HG03354 (cell line): ENCODE data around the gene VPS41.

Source experiments
- ATAC-seq: cut with Tn5 transposase; IDR thresholded peaks from one replicate; pipeline ENCODE4 v1.9.1; 2021; ENCODE audit warnings: mild to moderate bottlenecking; ENCODE audit not compliant: unreplicated experiment, poor library complexity, severe bottlenecking

Gene VPS41

DNA sequence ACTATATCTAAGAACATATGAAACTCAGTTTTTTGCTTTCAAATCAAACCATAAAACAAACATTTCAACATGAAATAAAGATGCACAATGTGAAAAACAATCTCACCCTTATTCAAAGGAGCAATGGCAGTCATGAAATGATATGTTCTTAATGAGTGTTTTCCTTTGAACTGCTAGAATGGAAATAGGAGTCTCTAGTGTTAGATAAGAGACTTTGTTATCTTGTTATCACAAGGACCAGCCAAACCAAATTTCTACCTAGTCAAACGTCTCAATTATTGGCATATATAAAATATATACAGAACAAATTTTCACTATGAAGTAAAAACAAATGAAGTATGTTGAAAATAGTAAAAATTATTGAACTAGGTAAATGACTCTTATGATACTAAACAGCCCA is 1.2 kb downstream of the VPS41 start:
- ATAC-seq = no peak

DNA sequence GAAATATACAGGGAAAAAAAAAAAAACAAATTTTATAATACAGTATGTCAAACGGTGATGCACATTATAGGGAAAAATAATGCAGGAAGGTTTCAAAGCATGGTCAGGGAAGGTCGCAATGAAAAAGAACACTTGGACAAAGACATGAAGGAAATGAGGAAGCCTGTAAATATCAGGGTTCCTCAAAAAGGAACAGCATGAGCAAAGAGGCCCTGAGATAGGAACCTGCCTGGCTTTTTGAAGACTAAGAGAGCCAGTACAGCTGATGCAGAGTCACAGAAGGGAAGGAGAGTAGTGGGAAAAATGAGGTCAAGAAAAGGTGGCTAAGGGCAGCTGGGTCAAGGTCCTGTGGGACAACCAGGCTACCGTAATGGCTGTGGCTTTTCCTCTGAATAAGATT is 1.9 kb downstream of the VPS41 start:
- ATAC-seq = no peak

DNA sequence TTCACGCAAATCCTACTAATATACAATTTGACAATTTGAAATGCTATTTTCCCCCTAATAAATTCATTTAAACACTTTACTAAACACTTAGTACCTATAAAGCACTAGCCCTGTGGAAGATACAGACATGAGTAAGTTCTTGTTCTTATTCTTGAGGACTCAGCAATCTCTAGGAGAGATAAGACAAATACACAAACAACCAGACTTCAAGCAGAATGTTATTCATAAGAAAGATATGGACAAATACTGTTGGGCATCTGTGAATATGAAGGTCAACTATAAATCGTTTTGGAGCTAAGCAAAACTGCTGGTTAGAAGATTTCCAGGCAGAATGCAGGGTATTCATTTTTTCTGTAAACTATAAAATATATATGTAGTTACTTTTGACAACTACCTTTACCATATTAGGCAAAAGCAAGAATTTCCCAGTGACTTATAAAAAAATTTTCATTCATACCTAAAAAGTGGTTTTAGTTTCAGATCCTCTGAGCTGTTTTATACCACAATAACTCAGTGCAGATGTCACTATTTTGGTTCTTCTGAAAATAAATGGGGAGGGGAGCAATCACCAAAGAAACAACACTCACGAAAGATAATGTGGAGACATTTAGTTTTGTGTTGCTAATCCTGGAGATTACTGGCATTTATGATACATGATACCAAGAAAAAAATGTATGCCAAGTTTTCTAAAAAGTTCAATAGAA is 3.8 kb downstream of the VPS41 start:
- peak; percentile 43 for ATAC-seq

DNA sequence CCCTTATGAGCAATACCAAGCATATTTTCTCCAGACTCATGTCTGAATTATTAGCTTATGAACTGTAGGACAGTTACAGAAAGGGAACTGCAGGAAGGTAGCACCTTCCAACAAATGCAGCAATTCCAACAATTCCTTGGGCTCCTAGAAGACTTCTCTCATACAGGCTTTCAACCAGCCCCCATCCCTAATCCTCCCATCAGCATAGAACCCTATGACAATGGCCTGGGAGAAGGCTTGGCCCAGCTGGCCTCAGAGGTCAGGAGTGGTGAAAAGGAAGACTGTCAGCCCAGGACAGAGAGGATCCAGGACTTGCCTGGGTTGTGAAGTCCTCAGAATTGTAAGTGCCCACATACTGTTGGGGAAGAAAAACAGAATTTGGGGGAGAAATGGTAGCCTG is 5.9 kb downstream of the VPS41 start:
- ATAC-seq = no peak

DNA sequence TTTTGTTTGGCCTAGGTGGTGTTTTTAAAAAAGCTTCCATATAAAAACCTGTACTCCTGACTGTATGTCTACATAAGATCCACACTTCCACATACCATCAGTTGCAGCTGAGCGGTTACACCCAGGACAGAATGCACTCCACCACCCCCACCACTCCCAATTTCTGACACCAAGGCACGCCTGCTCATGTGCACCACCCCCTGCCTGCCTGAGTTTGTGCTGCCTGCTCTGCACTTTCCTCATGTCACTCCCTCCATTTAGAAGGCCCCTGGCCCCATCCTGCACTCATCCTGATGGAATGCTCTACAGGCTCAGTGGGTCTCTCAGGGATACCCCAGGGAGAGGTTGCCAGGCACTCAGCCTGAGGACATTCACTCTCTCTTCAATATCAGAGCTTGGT is 6.5 kb downstream of the VPS41 start:
- ATAC-seq = no peak

DNA sequence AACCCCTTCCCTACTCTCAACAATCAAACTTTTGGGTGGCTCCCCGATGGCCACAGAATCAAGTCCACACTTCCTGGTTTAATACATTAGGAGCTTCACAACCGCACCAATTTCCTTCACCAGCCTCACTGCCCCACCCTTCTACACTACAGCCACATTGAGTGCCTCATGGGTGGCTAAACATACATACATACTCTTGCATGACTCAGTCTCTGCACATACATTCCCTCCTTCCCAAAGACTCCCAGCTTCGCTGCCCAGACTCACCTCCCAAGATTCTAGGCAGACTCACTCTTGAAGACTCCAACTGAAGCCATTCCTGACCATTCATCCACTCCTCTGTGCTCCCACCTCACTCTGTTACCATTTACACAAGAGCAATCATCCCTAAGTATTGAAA is 15.9 kb downstream of the VPS41 start:
- no peak for ATAC-seq

DNA sequence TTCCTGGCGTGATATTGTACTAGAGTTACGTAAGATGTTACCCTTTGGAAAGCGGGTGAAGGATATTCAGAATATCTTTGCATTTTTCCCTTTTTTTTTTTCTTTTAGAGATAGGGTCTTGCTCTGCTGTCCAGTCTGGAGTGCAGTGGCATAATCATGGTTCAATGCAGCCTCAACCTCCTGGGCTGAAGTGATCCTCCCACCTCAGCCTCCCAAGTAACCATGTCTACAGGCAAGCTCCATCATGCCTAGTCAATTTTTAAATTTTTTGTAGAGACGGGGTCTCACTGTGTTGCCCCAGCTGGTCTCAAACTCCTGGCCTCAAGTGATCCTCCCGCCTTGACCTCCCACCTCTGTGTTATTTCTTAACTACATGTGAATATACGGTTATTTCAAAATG is 18.4 kb downstream of the VPS41 start:
- no peak for ATAC-seq

DNA sequence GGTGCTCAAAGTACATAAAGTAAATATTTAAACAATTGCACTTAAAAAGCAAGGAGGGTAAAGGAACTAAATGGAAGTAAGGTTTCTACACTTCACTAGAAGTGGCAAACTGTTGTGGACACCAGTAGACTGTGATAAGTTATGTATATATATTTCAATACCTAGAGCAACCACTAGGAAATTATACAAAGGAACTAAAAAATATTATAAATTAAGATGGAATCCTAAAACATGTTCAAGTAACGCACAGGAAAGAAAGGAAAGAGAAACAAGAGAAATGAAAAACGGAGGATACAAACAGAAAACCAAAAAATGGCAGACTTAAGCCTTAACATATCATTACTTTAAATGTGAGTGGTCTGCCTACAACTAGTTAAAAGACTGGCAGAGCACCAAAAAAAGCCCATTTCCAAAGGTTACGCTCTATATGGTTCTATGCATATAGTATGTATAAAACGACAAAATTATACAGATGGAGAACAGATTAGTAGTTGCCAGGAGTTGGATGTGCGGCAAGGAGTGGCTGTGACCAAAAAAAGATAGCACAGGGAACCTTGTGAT is 19.0 kb downstream of the VPS41 start:
- no peak for ATAC-seq

DNA sequence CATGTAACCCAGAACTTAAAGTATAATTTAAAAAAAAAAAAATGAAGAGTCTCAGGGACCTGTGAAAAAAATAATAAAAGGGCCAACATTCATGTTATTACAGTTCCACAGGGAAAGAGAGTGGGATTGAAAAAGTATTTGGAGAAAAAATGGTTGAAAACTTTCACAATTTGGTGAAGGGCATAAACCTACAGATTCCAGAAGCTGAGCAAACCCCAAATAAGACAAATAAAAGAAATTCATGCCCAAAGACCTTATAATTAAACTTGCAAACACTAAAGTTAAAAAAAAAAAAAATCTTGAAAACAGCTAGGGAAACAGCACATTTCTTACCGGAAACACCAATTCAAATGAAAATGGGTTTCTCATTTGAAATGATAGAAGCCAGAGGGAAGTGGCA is 19.9 kb downstream of the VPS41 start:
- no peak for ATAC-seq

DNA sequence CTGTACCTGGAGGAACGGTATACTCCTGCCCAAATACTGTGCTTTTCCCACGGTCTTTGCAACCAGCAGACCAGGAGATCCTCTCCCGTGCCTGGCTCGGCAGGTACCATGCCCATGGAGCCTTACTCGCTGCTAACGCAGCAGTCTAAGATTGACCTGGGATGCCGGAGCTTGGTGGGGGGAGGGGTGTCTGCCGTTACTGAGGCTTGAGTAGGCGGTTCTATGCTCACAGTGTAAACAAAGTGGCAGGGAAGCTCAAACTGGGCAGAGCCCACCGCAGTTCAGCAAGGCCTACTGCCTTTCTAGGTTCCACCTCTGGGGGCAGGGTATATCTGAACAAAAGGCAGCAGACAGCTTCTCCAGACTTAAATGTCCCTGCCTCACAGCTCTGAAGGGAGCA is 22.7 kb downstream of the VPS41 start:
- ATAC-seq = no peak

DNA sequence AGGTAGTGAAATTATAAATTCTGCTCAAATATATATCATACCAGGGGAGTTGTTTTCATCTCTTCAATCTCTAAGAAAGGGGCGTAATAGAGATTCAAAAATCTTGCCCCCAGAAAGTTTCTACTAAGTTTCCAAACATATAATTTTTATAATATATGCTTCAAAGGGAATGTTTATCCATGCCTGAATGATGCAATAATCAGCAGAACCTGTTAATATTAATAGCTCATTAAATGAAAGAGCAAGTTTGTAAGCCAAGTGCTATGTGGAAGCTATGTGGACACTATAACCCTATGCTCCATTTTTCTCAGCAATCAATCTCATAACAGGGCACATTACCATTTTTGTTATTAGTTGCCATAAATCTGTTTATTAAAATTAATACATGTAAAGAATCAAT is 25.3 kb downstream of the VPS41 start:
- no peak for ATAC-seq

DNA sequence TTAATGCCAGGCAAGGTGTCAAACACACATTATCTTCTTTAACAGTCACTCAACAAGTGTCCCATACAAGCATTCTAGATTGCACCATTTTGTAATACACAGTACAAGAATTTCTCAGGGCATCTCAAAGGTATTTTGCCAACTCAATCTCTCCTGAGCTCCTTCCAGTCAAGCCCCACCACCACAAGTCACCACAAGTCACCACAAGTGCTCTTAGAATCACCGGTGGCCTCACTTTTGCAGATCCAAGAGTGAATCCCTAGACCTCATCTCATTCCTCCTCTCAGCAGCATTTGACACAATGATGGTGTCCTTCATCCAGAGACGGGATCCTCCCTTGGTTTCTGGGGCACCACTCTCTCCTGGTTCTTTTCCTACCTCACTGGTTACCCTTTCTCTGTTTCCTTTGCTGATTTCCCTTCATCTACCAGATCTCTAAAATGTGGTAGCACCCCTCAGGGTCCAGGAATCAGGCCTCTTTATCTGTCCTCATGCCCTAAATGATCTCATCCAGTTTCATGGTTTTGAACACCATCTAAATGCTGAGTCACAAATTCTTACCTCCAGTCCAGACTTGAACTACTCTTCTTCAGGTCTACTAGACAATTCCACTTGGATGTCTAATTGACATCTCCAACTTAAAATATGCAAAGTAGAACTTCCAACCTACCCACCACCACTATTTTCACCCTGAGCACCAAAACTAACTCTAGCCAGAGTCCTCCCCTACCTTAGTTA is 26.9 kb downstream of the VPS41 start:
- ATAC-seq = no peak

DNA sequence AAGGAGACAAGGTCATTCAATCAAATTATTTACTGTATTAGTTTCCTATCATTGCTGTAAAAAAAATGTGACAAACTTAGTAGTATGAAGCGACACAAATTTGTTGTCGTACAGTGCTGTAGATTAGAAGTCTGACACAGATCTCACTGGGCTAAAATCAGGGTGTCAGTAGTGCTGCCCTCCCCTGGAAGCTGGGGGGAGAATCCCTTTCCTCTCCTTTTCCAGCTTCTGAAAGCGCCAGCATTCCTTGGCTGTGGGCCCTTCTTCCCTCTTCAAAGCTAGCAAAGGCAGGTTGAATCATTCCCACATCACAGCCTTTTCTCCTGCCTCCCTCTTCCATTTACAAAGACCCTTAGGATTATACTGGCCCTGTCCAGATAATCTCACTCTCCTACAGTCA is 28.0 kb downstream of the VPS41 start:
- no peak for ATAC-seq

DNA sequence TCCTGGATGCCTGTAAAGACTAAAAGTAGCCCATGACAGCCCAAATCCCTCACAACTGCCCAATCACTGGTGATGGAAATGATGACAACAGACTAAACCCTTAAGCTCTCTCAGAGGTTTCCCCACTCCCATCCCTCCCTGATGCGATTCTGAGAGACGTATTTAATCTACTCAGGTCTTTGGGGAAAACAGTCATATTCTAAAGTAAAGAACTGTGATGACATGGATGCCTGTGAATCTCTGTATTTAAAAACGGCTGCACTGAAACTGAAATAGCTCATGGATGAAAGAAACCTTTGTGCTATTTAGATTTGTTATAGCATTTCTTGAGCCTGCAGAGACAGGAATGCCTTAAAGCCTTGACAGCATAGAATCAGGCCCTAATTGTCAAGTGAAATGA is 28.5 kb downstream of the VPS41 start:
- ATAC-seq = no peak

DNA sequence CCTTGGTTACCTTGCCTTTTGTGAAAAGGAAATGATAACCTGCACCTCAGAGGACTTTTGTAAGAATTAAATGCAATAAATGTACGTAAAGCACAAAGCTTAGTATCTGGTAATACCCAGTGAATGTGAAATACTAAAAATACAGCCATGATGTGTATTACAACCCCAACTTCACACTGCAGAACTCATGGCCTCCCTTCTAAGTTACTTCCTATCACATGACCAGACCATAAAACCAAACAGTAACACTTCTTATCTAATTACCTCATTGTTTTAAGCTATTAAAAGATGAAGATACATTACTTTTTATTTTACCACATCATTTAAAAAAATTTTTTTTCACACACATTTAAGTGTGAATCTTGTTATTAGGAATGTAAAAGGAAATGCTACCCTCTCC is 29.0 kb downstream of the VPS41 start:
- ATAC-seq = no peak

DNA sequence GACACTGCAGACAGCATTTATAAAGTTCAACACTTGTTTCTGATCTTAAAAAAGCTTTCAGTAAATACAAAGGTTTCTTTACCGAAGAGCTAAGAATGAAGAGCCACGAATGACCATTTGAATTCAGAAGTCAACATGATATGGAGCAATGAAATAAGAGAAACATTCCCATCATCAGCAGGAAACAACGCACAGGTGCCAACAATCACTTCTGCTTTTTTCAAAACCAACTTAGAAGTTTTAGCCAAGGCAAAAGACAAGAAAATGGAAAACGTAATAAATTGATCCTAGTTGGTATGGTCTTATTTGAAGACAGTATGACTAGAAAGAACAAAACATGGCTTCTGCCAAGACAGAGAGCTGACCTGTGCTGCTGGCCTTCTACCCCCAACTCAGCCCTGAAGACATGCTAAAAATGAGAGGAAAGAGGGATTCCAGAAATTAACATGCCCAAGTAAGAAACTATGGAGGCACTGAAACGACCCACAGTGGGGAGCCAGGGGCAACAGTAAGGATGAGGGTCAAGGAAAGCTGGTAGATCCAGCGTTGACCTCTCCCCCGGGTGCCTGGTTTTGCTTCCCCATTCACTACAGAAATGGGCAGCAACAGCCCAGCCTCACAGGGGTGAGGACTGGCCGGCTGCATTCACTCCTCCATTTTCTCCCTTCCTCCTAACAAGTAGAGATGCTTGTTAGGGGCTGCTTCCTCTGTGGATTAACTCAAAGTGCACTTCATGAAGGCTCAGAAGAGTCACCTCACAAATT is 30.1 kb downstream of the VPS41 start:
- ATAC-seq = no peak

DNA sequence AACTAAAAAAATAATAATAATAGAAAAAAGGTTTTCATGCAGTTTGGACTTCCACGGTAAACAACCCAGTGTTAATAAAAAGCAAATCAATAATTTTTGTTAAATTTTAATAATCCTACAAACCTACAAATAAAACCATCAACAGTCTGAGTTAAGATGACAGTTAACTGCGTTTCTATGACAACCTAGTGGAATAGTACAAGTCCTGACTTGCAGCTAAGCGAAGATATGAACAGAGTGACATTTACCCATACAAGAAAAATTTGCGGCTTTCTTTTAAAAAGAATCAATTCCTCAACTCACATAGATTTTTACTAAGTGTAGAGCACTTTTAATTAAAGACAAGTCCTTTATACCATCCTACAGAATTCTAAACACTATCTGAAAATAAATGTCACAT is 35.6 kb downstream of the VPS41 start:
- no peak for ATAC-seq

DNA sequence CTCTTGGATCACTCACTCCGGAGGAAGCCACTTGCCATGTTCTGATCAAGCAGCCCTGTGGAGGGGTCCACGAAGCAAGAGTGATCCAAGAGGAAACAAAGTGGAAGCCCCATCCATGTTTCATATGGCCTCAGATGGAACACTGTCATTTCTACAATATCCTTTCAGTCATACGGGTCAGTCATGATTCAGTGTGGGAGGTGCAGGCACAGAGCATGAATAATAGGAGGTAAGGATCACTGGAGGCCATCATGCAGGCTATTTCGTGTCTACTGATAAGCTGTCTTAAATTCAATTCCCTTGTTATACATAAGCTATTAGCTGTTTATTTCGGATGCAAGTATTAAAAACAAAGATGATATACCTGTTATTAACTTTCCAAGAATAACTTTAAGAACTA is 36.8 kb downstream of the VPS41 start:
- no peak for ATAC-seq

DNA sequence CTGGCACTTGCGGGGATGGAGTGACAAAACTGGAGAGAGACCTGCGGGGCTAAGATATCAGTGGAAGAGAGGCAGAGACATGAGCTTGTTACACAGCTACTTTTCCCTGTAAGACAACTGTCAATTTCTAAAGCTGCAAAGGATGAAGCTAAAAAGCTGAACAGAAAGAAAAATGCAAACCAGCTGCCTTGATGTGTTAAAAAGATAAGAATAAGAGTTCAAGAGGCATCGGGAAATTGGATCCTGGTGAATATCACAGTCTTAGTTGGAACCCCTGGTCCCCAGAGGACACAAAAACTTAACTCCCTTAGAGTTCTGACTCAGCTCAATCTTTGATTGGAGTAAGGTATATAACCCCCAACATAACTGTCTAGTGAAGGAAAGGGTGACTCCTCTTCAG is 38.8 kb downstream of the VPS41 start:
- ATAC-seq = no peak

DNA sequence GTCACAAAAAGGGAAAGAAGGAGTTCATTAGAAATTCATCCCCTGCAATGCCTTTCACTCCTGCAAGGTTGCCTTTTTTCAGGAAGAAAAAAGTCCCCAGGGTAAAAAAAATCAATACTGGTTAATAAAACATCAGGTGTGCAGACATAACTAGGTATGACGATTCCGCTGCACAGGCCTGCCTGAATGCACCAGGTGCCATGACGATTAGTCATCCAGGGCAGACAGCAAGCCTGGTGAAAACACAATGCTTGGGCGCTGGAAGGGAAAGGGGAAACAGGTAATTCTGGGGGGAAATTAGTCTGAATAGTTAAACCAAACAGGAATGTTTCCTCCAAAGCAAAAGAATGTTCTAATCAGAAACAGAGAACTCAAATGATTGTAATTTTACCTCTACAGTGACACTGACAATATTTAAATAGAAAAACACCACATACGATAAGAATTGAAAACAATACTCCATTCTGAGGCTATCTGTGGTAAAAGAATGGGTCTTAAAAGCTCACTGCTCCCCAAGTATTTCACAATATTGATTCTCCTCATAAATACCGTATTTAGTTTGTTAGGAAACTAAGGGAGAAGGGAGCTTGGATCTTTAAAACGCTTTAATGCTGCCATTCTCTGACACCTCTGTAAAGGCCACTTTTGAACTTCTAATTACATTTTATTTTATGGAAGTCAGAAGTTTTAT is 45.2 kb downstream of the VPS41 start:
- ATAC-seq = no peak
